Mesenchymal stem cell (in vitro differentiated cells and primary cell): Measurements from ENCODE around the gene TBC1D21.

ENCODE experiments used
- DNase-seq: peaks from one replicate; pipeline ENCODE4 v3.0.0-alpha.2; 2013
- H2AFZ ChIP-seq: one replicate; pipeline ENCODE4 v1.6.1; 2013; ENCODE audit warnings: low read depth, mild to moderate bottlenecking, control low read depth, inconsistent platforms, low read length, moderate library complexity
- H2AK5ac ChIP-seq: 2 replicates; pipeline ENCODE4 v1.6.1; 2013; ENCODE audit warnings: low read length, moderate library complexity, mild to moderate bottlenecking, inconsistent platforms; ENCODE audit not compliant: severe bottlenecking
- H2BK120ac ChIP-seq: one replicate; pipeline ENCODE4 v1.6.1; 2013; ENCODE audit warnings: low read depth, mild to moderate bottlenecking, inconsistent platforms, low read length, moderate library complexity
- H2BK12ac ChIP-seq, 2 experiments: one replicate each; pipeline ENCODE4 v1.6.1; 2013; ENCODE audit warnings: inconsistent platforms in 2 of 2, low read length in 2 of 2, mild to moderate bottlenecking in 2 of 2, moderate library complexity in 2 of 2, control low read depth in 1 of 2
- H2BK15ac ChIP-seq: one replicate; pipeline ENCODE4 v1.6.1; 2013; ENCODE audit warnings: mild to moderate bottlenecking, low read depth, inconsistent platforms; ENCODE audit not compliant: poor library complexity, severe bottlenecking
- H2BK5ac ChIP-seq: 2 replicates; pipeline ENCODE4 v1.6.1; 2013; ENCODE audit warnings: low read depth, mild to moderate bottlenecking, low read length, control low read depth, inconsistent platforms; ENCODE audit not compliant: poor library complexity, severe bottlenecking
- H3K14ac ChIP-seq, 2 experiments: one replicate each; pipeline ENCODE4 v1.6.1; 2013; ENCODE audit warnings: inconsistent platforms in 2 of 2, low read length in 2 of 2, control low read depth in 1 of 2, mild to moderate bottlenecking in 1 of 2, moderate library complexity in 1 of 2
- H3K18ac ChIP-seq, 2 experiments: one replicate each; pipeline ENCODE4 v1.6.1; 2013; ENCODE audit warnings: inconsistent platforms in 2 of 2, low read length in 2 of 2, control low read depth in 1 of 2, low read depth in 1 of 2, mild to moderate bottlenecking in 1 of 2
- H3K23ac ChIP-seq, 2 experiments: one replicate each; pipeline ENCODE4 v1.6.1; 2013; ENCODE audit warnings: inconsistent platforms in 2 of 2, low read length in 2 of 2, mild to moderate bottlenecking in 2 of 2, moderate library complexity in 2 of 2, control low read depth in 1 of 2
- H3K27ac ChIP-seq: 2 replicates; pipeline ENCODE4 v1.5.1; 2013; ENCODE audit warnings: mild to moderate bottlenecking, moderate library complexity, low read length, control low read depth, inconsistent platforms; ENCODE audit not compliant: poor library complexity, severe bottlenecking
- H3K27me3 ChIP-seq, 2 experiments: 2 replicates each; pipeline versions ENCODE4 v1.6.1 to v1.7.0; 2013; ENCODE audit warnings: low read length in 2 of 2, mild to moderate bottlenecking in 2 of 2, moderate library complexity in 2 of 2, control low read depth in 1 of 2, inconsistent platforms in 1 of 2; ENCODE audit not compliant: control insufficient read depth in 1 of 2, insufficient read depth in 1 of 2
- H3K36me3 ChIP-seq, 2 experiments: 2 replicates each; pipeline versions ENCODE4 v1.6.1 to v1.7.0; 2013; ENCODE audit warnings: low read length in 2 of 2, control low read depth in 1 of 2, inconsistent platforms in 1 of 2, low read depth in 1 of 2, mild to moderate bottlenecking in 1 of 2; ENCODE audit not compliant: insufficient read depth in 2 of 2, control insufficient read depth in 1 of 2
- H3K4ac ChIP-seq, 2 experiments: one replicate each; pipeline ENCODE4 v1.6.1; 2013; ENCODE audit warnings: inconsistent platforms in 2 of 2, low read length in 2 of 2, mild to moderate bottlenecking in 2 of 2, moderate library complexity in 2 of 2, control low read depth in 1 of 2, low read depth in 1 of 2
- H3K4me1 ChIP-seq: 2 replicates; pipeline ENCODE4 v1.6.1; 2013; ENCODE audit warnings: low read depth, low read length, control low read depth; ENCODE audit not compliant: control insufficient read depth, insufficient read depth
- H3K4me2 ChIP-seq: 2 replicates; pipeline ENCODE4 v1.6.1; 2013; ENCODE audit warnings: low read length, mild to moderate bottlenecking, inconsistent platforms; ENCODE audit not compliant: poor library complexity, severe bottlenecking
- H3K4me3 ChIP-seq, 2 experiments: 2 replicates each; pipeline versions ENCODE4 v1.5.1 to v1.7.0; 2013; ENCODE audit warnings: low read length in 2 of 2, mild to moderate bottlenecking in 2 of 2, control low read depth in 1 of 2, low read depth in 1 of 2; ENCODE audit not compliant: insufficient read depth in 1 of 2
- H3K79me1 ChIP-seq: replicated peaks from 2 replicates; pipeline ENCODE4 v1.6.1; 2013; ENCODE audit warnings: mild to moderate bottlenecking, control low read depth, low read length, inconsistent platforms; ENCODE audit not compliant: poor library complexity, severe bottlenecking
- H3K9ac ChIP-seq: 2 replicates; pipeline ENCODE4 v1.7.0; 2013; ENCODE audit warnings: mild to moderate bottlenecking, low read length, moderate library complexity
- H3K9me3 ChIP-seq: 2 replicates; pipeline ENCODE4 v1.7.0; 2013; ENCODE audit warnings: mild to moderate bottlenecking, low read length; ENCODE audit not compliant: control insufficient read depth
- H4K8ac ChIP-seq: one replicate; pipeline ENCODE4 v1.6.1; 2013; ENCODE audit warnings: inconsistent platforms, mild to moderate bottlenecking, low read length, moderate library complexity
- H4K91ac ChIP-seq: one replicate; pipeline ENCODE4 v1.6.1; 2013; ENCODE audit warnings: mild to moderate bottlenecking, low read length, inconsistent platforms
- WGBS: methylation state at CpG from one replicate; pipeline ENCODE4 v1.1.7; 2013; ENCODE audit warnings: mixed read lengths; 5-methylcytosine and 5-hydroxymethylcytosine counted together

The TBC1D21 gene

DNA sequence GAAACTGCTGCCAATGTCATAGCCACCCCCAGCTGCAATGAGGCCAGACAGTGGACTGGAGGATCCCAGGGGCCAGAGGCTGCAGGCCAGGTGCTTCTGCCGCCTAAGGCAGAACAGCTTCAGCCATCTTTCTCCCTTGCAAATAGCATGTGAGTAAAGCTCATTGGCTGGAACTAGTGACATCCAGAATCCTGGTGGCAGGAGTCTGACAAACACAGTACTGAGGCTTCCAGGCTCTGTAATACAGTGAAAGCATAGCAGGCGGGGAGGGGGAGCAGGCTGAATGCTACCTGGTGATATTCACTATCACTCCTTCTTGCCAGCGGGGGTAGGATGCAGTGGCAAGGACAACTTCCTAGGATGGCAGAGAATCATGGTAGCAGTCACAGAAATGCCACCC, 36.5 kb upstream of the TBC1D21 start:
- DNase-seq, result no peak
- Histone ChIP-seq H2BK120ac (no peak overlapping the region), H3K27me3 (peaks cover 81 to 94% of the 10 kb centered on the region in 2 experiments), H3K79me1 (no peaks in the 10 kb centered on the region), H3K4me3 (no peak overlapping the region), H3K18ac (no peak overlapping the region), H2AFZ (no peak overlapping the region), H3K36me3 (no peaks in the 10 kb centered on the region), H4K91ac (no peak overlapping the region), H3K14ac (no peak overlapping the region), H2AK5ac (no peak overlapping the region), H3K4me2 (peak overlapping the region; percentile 24), H2BK12ac (no peak overlapping the region), H3K4me1 (no peaks in the 10 kb centered on the region), H3K9ac (no peak overlapping the region), H3K9me3 (no peaks in the 10 kb centered on the region), H2BK15ac (no peak overlapping the region), H2BK5ac (no peak overlapping the region), H3K4ac (no peak overlapping the region), H3K27ac (no peak overlapping the region), H4K8ac (no peak overlapping the region), H3K23ac (no peak overlapping the region)
- WGBS, result 85% methylated on average over 3 of the region's 3 CpGs

DNA sequence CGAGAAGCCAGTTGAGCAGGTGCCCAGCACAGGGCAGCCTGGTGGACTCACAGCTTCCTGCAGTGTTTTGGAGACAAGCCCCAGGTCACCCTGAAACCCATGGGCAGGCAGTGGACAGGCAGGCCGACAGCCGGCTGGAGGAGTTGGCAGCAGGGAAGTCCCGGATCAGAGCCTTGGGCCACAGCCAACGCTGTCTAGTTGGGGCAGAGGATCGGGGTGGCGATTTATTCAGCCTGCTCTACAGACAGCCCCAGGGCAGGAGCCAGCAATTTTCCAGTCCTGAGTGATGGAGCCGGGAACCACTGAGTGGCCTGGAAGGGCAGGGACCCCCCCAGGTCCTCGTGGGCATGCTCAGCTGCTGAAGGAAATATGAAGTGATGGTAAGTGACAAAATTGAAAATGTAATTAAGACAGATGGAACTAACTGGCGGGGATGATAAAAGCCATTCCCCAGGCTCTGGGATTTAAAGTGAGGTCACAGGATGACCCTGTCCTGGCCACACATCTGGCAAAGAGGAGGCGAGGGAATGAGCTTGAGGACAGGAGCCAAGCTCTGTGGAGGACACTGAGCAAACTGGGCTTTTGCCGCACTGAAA, 34.4 kb upstream of the TBC1D21 start:
- WGBS, result 77% methylated on average over 11 of the region's 12 CpGs
- H2AK5ac ChIP-seq, result no peak overlapping the region

DNA sequence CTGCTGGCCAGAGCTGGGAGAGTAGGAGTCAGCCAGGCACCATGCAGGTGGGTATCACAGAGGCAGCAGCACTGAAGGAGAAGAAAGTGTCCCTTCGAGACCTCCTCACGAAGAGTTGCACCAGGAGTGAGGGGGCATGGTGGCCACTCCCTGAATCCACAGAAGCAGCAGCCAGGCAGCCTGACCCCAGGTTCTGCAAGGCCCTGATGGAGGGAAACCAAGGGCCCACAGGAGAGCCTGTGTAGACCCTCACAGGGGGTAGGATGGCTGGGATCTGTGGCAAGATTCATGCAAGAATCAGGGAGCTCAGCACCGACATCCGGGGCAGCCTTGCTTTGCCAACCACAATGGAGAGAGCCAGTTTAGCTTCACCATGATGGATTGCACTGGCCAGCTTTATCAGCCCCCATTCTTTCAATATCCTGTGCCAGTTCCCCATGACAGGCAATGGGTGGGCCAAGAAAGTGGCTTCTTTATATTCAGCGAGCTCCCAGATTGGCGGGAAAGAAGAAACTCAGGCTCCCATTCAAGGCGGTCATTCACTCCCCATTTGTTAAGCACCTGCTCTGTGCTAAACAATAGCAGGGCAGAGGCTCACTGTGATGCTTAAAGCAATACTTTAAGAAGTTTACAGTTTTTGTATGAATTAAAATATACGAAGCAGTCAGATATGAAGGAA, 33.5 kb upstream of the TBC1D21 start:
- no peak overlapping the region for H4K8ac ChIP-seq
- no peak overlapping the region for H3K4me2 ChIP-seq
- peaks cover 68 to 83% of the 10 kb centered on the region in 2 experiments for H3K27me3 ChIP-seq
- no peak overlapping the region for H3K4ac ChIP-seq
- H4K91ac ChIP-seq, result no peak overlapping the region
- no peak for DNase-seq
- no peaks in the 10 kb centered on the region for H3K79me1 ChIP-seq
- H2AK5ac ChIP-seq, result no peak overlapping the region
- no peak overlapping the region for H3K18ac ChIP-seq
- H2BK5ac ChIP-seq, result no peak overlapping the region
- H2BK12ac ChIP-seq, result no peak overlapping the region
- no peaks in the 10 kb centered on the region for H3K4me1 ChIP-seq
- no peaks in the 10 kb centered on the region for H3K36me3 ChIP-seq
- 91% methylated on average over 8 of the region's 8 CpGs for WGBS
- H2BK120ac ChIP-seq, result no peak overlapping the region
- no peak overlapping the region for H2AFZ ChIP-seq
- H2BK15ac ChIP-seq, result no peak overlapping the region
- no peak overlapping the region for H3K23ac ChIP-seq
- H3K9me3 ChIP-seq, result no peaks in the 10 kb centered on the region
- no peak overlapping the region for H3K9ac ChIP-seq
- H3K4me3 ChIP-seq, result no peak overlapping the region
- no peak overlapping the region for H3K14ac ChIP-seq
- H3K27ac ChIP-seq, result no peak overlapping the region

More for the DNA sequence above, 34.4 kb upstream of the TBC1D21 start:
- no peak overlapping the region for H3K14ac ChIP-seq
- peaks cover 72 to 86% of the 10 kb centered on the region in 2 experiments for H3K27me3 ChIP-seq
- H3K79me1 ChIP-seq, result no peaks in the 10 kb centered on the region
- H3K9ac ChIP-seq, result no peak overlapping the region
- no peak overlapping the region for H4K8ac ChIP-seq
- H3K4me3 ChIP-seq, result no peak overlapping the region
- H3K36me3 ChIP-seq, result no peaks in the 10 kb centered on the region
- H3K23ac ChIP-seq, result no peak overlapping the region
- no peak overlapping the region for H2BK12ac ChIP-seq
- H3K27ac ChIP-seq, result no peak overlapping the region
- H3K9me3 ChIP-seq, result no peaks in the 10 kb centered on the region
- H3K4me1 ChIP-seq, result no peaks in the 10 kb centered on the region
- no peak overlapping the region for H2AFZ ChIP-seq
- no peak overlapping the region for H3K4ac ChIP-seq
- no peak overlapping the region for H3K18ac ChIP-seq
- H2BK5ac ChIP-seq, result no peak overlapping the region
- H4K91ac ChIP-seq, result no peak overlapping the region
- no peak overlapping the region for H3K4me2 ChIP-seq
- H2BK15ac ChIP-seq, result no peak overlapping the region
- no peak overlapping the region for H2BK120ac ChIP-seq
- no peak for DNase-seq

DNA sequence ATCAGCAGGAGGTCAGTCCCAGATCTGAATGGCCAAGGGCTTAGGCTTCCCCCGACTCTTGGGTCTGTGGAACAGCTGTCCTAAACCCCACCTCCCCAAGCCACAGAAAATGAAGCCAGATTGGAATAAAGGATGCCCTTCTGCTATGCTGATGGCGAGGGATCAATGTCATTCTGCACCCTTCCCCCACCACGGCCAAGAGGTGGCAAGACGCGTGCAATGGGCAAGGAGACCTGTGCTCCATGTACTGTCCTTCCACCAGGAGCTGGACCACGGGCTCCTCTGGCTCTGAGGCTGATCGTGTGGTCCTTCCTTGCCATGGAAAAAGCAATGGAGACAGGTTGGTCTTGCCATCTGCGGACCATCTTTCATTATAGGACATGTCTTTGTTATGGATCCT, 32.6 kb upstream of the TBC1D21 start:
- Histone ChIP-seq H3K4me1 (no peaks in the 10 kb centered on the region), H3K4me2 (no peak overlapping the region), H3K4me3 (no peak overlapping the region), H4K8ac (no peak overlapping the region), H3K27me3 (peaks cover 62 to 81% of the 10 kb centered on the region in 2 experiments), H3K4ac (no peak overlapping the region), H2AK5ac (no peak overlapping the region), H2BK5ac (no peak overlapping the region), H2BK120ac (no peak overlapping the region), H3K36me3 (no peaks in the 10 kb centered on the region), H3K9ac (no peak overlapping the region), H3K27ac (no peak overlapping the region), H2BK12ac (no peak overlapping the region), H2AFZ (no peak overlapping the region), H3K23ac (no peak overlapping the region), H3K79me1 (no peaks in the 10 kb centered on the region), H3K14ac (no peak overlapping the region), H2BK15ac (no peak overlapping the region), H3K9me3 (no peaks in the 10 kb centered on the region), H3K18ac (no peak overlapping the region), H4K91ac (no peak overlapping the region)
- DNase-seq, result no peak
- WGBS, result 71% methylated on average over 8 of the region's 8 CpGs
